ENCODE measurements around the gene NPHP3.

The NPHP3 gene

DNA sequence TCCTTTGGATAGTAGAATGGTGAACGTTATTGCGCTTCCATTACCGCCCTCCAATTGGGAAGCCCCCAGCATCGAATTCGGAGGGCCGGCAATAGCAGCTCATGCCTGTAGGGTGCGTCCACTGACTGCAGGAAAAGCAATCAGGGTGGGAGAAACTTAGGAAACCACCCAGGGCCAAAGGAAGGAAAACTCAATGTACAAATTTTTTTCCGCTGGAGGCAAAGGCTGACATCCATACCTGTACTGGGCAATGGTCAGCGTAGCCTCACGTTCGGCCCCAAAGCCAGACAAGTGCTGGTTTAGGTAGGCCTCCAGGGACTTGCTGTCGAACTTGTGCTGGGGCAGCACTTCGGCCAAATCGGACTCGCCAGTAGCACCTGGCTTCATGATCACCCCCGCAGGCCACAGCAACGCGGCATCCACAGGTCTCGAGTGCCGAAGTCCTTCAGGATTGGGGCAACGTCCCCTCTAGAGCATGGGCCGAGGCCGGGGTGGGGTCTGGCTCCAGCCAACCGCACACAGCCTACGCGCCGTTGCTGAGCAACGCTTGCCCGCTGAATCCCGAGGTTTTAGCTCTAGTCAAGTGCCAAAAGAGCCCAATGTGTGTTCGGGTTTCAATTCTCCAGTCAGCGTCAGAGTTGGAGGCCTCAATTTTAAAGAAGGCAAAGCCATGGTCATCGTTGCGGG, 62.7 kb downstream of the NPHP3 start, which contains the start of gene ACAD11:
TSS of gene ACAD11 (minus strand) at position 445 of the 687 bp plus-strand sequence. CDS start at position 387, 58 bp downstream.
- H3K36me3 ChIP-seq (ENCODE audit: control insufficient read depth in 2 of 2, insufficient read depth in 1 of 2, low read length in 2 of 2) = no peaks in the 10 kb centered on the region
- peak within 1 kb of the TSS; percentile 77 for H3K27ac ChIP-seq (ENCODE audit: extremely low read depth, low read depth, low read length)
- peak within 1 kb of the TSS; percentile 98 for H3K4me3 ChIP-seq (ENCODE audit: low read depth, low read length)
- POLR2A ChIA-PET = interaction anchor here (0.6 to 1.0 kb wide), 3 partner anchors 13 to 582 kb away, joined by 3 to 7 read pairs (median 3); partner anchors contain the start of gene DNAJC13
- H3K9me3 ChIP-seq (ENCODE audit: control insufficient read depth, insufficient read depth, low read depth, low read length) = no peaks in the 10 kb centered on the region
- CTCF ChIA-PET = interaction anchor here (0.7 to 2.3 kb wide), 4 partner anchors 20 to 1139 kb away, joined by 3 to 7 read pairs (median 4); no protein-coding TSS in a partner anchor
- no peaks in the 10 kb centered on the region for H3K4me1 ChIP-seq (ENCODE audit: control insufficient read depth, insufficient read depth, low read length)
- TF ChIP-seq SP2 (tag by site-specific recombination; IDR thresholded peaks at IDR 0.05) (peak; percentile 28; the same call in 1 of the 2 replicates), ZSCAN30 (tag by site-specific recombination; IDR thresholded peaks at IDR 0.05) (no peak; the same call in 1 of the 2 replicates), ZNF660 (tag by site-specific recombination; IDR thresholded peaks at IDR 0.05) (0 out of 2 replicates have a peak, but pooled peaks have one; percentile 40), PRDM10 (tag by site-specific recombination; IDR thresholded peaks at IDR 0.05) (peak; percentile 63), ELK4 (IDR thresholded peaks at IDR 0.05; ENCODE audit: borderline replicate concordance, low read depth, low read length) (no peak), GLI2 (tag by site-specific recombination; IDR thresholded peaks at IDR 0.05; ENCODE audit: borderline replicate concordance, low read depth) (no peak), IKZF3 (tag by site-specific recombination; IDR thresholded peaks at IDR 0.05) (peak; percentile 84), ZIC2 (tag by site-specific recombination; IDR thresholded peaks at IDR 0.05) (no peak), ZNF335 (tag by site-specific recombination; conservative IDR thresholded peaks at IDR 0.05) (peak; percentile 57), BCL11B (tag by site-specific recombination; IDR thresholded peaks at IDR 0.05; ENCODE audit: low read depth) (0 out of 2 replicates have a peak, but pooled peaks have one; percentile 47), GLIS1 (tag by site-specific recombination; IDR thresholded peaks at IDR 0.05) (peak; percentile 48), GLIS2 (tag by site-specific recombination; IDR thresholded peaks at IDR 0.05) (peak; percentile 67), ZBTB10 (tag by site-specific recombination; IDR thresholded peaks at IDR 0.05) (peak; percentile 16; the same call in 1 of the 2 replicates), ZNF426 (tag by site-specific recombination; IDR thresholded peaks at IDR 0.05) (no peak), CTCF (tag by site-specific recombination; IDR thresholded peaks at IDR 0.05) (peak; percentile 58), SCRT1 (tag by site-specific recombination; IDR thresholded peaks at IDR 0.05; ENCODE audit: borderline replicate concordance) (peak; percentile 43; the same call in 1 of the 2 replicates), ZBTB20 (tag by site-specific recombination; IDR thresholded peaks at IDR 0.05) (0 out of 2 replicates have a peak, but pooled peaks have one; percentile 3), ZNF366 (tag by site-specific recombination; conservative IDR thresholded peaks at IDR 0.05) (peak; percentile 43; the same call in 1 of the 2 replicates), ZNF777 (tag by site-specific recombination; IDR thresholded peaks at IDR 0.05; ENCODE audit: borderline replicate concordance) (0 out of 2 replicates have a peak, but pooled peaks have one; percentile 35), ZXDB (tag by site-specific recombination; IDR thresholded peaks at IDR 0.05) (no peak), ZNF629 (tag by site-specific recombination; IDR thresholded peaks at IDR 0.05) (peak; percentile 5; the same call in 1 of the 2 replicates), ZNF2 (tag by site-specific recombination; IDR thresholded peaks at IDR 0.05) (0 out of 2 replicates have a peak, but pooled peaks have one; percentile 21), SCRT2 (tag by site-specific recombination; IDR thresholded peaks at IDR 0.05) (peak; percentile 78)
- TF ChIP-seq, protein P1, sequence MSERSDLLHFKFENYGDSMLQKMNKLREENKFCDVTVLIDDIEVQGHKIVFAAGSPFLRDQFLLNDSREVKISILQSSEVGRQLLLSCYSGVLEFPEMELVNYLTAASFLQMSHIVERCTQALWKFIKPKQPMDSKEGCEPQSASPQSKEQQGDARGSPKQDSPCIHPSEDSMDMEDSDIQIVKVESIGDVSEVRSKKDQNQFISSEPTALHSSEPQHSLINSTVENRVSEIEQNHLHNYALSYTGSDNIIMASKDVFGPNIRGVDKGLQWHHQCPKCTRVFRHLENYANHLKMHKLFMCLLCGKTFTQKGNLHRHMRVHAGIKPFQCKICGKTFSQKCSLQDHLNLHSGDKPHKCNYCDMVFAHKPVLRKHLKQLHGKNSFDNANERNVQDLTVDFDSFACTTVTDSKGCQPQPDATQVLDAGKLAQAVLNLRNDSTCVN (tag by site-specific recombination; optimal IDR thresholded peaks at IDR 0.05) = no peak
